ENCODE measurements around the gene MBOAT7. TPM values are rescaled to one million over a fixed set of nuclear protein-coding genes. Genes with fewer than 3 reads are reported as not detected.
"Not testable (repeated sequence)": the region's sequence is repeated elsewhere in the genome, so short reads cannot be mapped to it uniquely, and the experiment has no call there.

Gene MBOAT7
- total and polyA plus RNA-seq, 8 donors, result 14.1 to 1,215 (median 48.7) TPM

GRCh38 chr19:54218960-54219661 is 29.7 kb upstream of the MBOAT7 start:
- intact Hi-C loops (cut with DNase I; ENCODE audit: low total_unique reads), result no loop called here
- no peak for DNase-seq
- 86 to 90% (median 89%) methylated on average over 18 to 27 of the region's 27 CpGs for WGBS, 5 donors

GRCh38 chr19:54218259-54218658 is 28.9 kb upstream of the MBOAT7 start:
- no peak for DNase-seq
- no peaks in the 10 kb centered on the region for H3K9me3 ChIP-seq
- no peak overlapping the region for H3K4me3 ChIP-seq
- intact Hi-C loops (cut with DNase I; ENCODE audit: low total_unique reads), result no loop called here
- 69 to 82% (median 76%) methylated on average over 6 to 8 of the region's 8 CpGs for WGBS, 5 donors
- H3K27ac ChIP-seq, result no peak overlapping the region
- TF ChIP-seq POLR2AphosphoS5 (IDR thresholded peaks at IDR 0.05) (no peak), CTCF (IDR thresholded peaks at IDR 0.05) (no peak), POLR2A (IDR thresholded peaks at IDR 0.05) (no peak), EP300 (IDR thresholded peaks at IDR 0.05) (no peak)
- peaks cover 0 to 7% (median 0%) of the 10 kb centered on the region in 4 donors for H3K4me1 ChIP-seq
- peaks cover 0 to 33% (median 10%) of the 10 kb centered on the region in 4 donors for H3K36me3 ChIP-seq
- H3K27me3 ChIP-seq, result peaks cover 0 to 27% (median 9%) of the 10 kb centered on the region in 3 donors

More at GRCh38 chr19:54218960-54219661, 29.7 kb upstream of the MBOAT7 start:
- no peak overlapping the region for H3K27ac ChIP-seq
- TF ChIP-seq POLR2A (IDR thresholded peaks at IDR 0.05) (no peak), POLR2AphosphoS5 (IDR thresholded peaks at IDR 0.05) (no peak), EP300 (IDR thresholded peaks at IDR 0.05) (no peak), CTCF (IDR thresholded peaks at IDR 0.05) (no peak)
- H3K27me3 ChIP-seq, result peaks cover 0 to 36% (median 16%) of the 10 kb centered on the region in 3 donors
- peaks cover 0 to 7% (median 0%) of the 10 kb centered on the region in 4 donors for H3K4me1 ChIP-seq
- no peak overlapping the region for H3K4me3 ChIP-seq
- H3K36me3 ChIP-seq, result peaks cover 0 to 33% (median 10%) of the 10 kb centered on the region in 4 donors
- no peaks in the 10 kb centered on the region for H3K9me3 ChIP-seq

GRCh38 chr19:54217517-54218247 is 28.3 kb upstream of the MBOAT7 start:
- Histone ChIP-seq H3K36me3 (peaks cover 0 to 33% (median 10%) of the 10 kb centered on the region in 4 donors), H3K27me3 (peaks cover 0 to 22% (median 3%) of the 10 kb centered on the region in 3 donors)
- H3K4me3 ChIP-seq; intact Hi-C loops (cut with DNase I; ENCODE audit: low total_unique reads); H3K4me1 ChIP-seq; H3K27ac ChIP-seq; DNase-seq; H3K9me3 ChIP-seq: not testable (repeated sequence)
- WGBS, 5 donors, result 51 to 68% (median 63%) methylated on average over 12 to 16 of the region's 20 CpGs

GRCh38 chr19:54216869-54217268 is 27.5 kb upstream of the MBOAT7 start:
- TF ChIP-seq POLR2A (IDR thresholded peaks at IDR 0.05) (no peak), POLR2AphosphoS5 (IDR thresholded peaks at IDR 0.05) (no peak), CTCF (IDR thresholded peaks at IDR 0.05) (no peak), EP300 (IDR thresholded peaks at IDR 0.05) (no peak)
- H3K27me3 ChIP-seq, result peaks cover 0 to 14% (median 0%) of the 10 kb centered on the region in 3 donors
- no peak for DNase-seq
- peaks cover 0 to 7% (median 0%) of the 10 kb centered on the region in 4 donors for H3K4me1 ChIP-seq
- no peaks in the 10 kb centered on the region for H3K9me3 ChIP-seq
- peaks cover 0 to 33% (median 10%) of the 10 kb centered on the region in 4 donors for H3K36me3 ChIP-seq
- H3K4me3 ChIP-seq, result no peak overlapping the region
- 81 to 93% (median 87%) methylated on average over 7 to 9 of the region's 9 CpGs for WGBS, 5 donors
- no peak overlapping the region for H3K27ac ChIP-seq
- intact Hi-C loops (cut with DNase I; ENCODE audit: low total_unique reads), result no loop called here

- H3K9me3 ChIP-seq; H3K27ac ChIP-seq; H3K27me3 ChIP-seq; H3K4me3 ChIP-seq; intact Hi-C loops (cut with DNase I; ENCODE audit: low total_unique reads); DNase-seq: not testable (repeated sequence)
- WGBS, 5 donors, result 90 to 99% (median 98%) methylated on average over 11 to 16 of the region's 19 CpGs
- Histone ChIP-seq H3K4me1 (peaks cover 14 to 23% (median 16%) of the 10 kb centered on the region in 4 donors), H3K36me3 (peaks cover 0 to 33% (median 10%) of the 10 kb centered on the region in 4 donors)
Measured at GRCh38 chr19:54214734-54215133, 25.4 kb upstream of the MBOAT7 start.

- H3K36me3 ChIP-seq, result peaks cover 0 to 29% (median 7%) of the 10 kb centered on the region in 4 donors
- H3K4me3 ChIP-seq; intact Hi-C loops (cut with DNase I; ENCODE audit: low total_unique reads); DNase-seq; H3K27me3 ChIP-seq; H3K9me3 ChIP-seq; H3K27ac ChIP-seq: not testable (repeated sequence)
- 48 to 67% (median 65%) methylated on average over 3 to 5 of the region's 5 CpGs for WGBS, 5 donors
- peaks cover 20 to 23% (median 21%) of the 10 kb centered on the region in 4 donors for H3K4me1 ChIP-seq
Measured at GRCh38 chr19:54214217-54214616, 24.8 kb upstream of the MBOAT7 start.

All from stomach (tissue), 9 donors.